Measurements from ENCODE around the gene GABRB1. TPM values are rescaled to one million over a fixed set of nuclear protein-coding genes. Genes with fewer than 3 reads are reported as not detected.

GABRB1 gene
- total RNA-seq, 1 donor from 2014 or later: 0.47 TPM

DNA sequence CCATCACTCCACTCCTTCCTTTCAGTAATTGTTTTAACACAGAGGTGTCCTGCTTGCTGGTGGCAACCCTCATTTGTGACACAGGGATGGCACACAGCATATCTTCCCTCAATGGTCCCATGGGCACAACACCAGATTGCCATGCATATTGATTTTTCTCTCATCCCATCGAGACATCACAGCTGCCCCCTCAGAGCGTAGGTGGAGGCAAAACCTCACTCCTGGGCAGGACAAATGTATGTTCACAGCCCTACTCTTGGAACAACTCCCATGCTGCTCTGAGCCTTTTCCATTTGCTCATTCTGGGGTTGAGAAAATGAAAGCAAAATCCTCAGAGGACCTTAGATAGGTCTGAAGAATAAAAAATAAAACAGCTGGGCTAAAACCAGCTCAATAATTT, 172.2 kb downstream of the GABRB1 start:
- DNase-seq (ENCODE audit: extremely low read depth, low read depth, low spot score): no peak

DNA sequence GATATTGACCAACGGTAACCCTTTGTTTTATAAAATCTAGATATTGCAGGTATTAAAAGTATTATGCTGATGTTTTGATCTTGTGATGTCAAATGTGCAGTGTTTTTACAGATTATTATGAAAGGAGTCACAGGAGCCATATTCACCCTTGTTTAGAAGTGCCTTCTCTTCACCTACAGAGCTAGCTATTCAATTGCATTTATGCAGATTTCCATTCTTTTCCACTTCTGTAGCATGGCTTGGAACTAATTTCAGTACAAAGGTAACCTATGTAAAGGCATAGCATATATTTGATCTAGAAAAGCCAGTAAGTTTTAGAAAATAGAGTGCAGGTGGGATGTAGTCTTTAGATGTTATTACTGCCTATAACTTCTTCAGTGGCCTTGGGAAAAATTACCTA, 176.2 kb downstream of the GABRB1 start:
- no peak for DNase-seq (ENCODE audit: extremely low read depth, low read depth, low spot score)

DNA sequence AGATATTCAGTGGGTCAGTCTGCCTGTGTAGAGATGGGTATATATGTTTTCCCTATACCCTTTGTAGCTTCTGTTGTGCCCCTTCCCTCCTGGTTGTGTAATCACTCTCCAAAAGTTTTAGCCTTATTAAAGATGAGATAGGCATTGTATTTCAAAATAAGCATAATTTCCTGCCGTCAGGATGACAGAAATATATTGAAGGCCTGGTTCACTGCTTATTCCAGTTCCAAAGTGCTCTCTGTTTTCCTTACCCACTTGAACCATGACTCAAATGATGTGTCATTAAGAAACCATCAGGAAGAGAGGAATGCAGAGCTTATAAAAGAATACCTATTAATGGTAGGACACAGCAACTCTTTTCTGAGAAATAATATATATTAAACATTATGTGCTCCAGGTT, 178.5 kb downstream of the GABRB1 start:
- DNase-seq (ENCODE audit: extremely low read depth, low read depth, low spot score): no peak

DNA sequence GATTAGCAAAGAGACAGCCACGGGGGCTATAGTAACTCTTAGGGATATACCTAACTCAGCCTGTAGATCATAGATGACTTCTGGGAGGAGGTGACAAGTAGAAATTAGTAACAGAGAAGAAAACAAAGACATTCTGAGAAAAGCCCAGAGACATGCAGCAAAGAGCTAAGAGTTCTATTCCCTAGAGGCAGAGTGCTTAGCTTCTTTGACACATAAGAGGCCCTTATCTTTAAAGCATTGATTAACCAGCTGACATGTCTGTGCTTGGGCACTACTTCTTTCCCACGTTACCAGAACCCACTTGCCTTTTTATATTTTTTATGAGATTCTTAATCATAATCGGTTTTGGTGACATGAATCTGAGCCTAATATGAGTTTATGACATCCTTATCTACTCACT, 179.5 kb downstream of the GABRB1 start:
- no peak for DNase-seq (ENCODE audit: extremely low read depth, low read depth, low spot score)

DNA sequence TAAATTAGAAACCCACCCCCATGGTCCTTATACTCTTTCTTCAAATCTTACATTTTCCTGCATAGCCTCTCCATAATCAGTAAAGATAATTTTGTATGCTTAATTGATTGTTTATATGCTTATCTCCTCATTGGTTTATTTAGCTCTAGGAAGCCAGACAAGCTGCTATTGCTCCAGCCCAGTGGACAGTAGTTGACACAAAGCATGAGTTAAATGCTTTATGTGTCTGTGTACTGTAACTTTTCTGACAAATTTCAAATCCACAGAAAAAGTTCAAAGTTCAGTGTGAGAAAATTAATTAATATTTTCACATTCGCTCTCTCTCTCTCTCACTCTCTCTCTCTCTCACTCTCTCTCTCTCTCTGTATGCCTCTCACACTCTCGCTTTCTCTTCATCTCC, 181.7 kb downstream of the GABRB1 start:
- no peak for DNase-seq (ENCODE audit: extremely low read depth, low read depth, low spot score)

DNA sequence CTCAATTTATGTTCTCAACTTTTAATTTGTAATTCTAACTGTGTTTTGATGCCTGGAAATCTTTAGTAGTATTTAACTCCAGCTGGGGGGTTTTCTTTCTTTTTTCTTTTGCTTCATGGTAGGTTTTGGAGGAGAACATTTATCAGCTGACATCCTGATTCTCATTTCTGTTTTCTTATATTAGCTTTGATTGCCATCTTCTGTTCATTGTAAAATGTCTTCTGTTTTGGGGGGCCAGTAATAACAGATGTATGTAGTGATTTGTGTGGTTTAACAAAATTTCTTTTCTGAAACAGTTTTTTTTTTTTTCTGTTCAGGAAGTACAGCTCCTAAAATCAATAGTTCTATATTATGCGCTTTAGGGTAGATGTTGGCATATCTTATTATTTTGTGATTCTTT, 182.2 kb downstream of the GABRB1 start:
- no peak for DNase-seq (ENCODE audit: extremely low read depth, low read depth, low spot score)

DNA sequence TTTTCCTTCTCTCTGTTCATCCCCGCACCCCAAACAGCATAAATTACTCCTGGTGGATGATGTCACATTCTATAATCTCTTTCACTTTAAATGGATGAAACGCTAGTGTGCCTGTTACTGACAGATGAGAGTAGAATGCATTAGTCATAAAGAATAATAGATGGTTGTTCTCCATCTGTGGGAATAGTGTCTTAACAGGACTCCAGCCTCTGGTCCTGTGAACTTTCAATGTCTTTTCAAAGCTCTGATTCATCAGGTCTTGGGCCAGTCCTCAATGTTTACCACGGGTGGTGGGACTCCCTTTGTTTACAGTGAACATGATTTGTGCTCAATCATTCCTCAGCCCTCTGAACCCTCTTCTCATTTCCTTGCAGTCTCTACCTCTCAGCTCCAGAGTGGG, 182.6 kb downstream of the GABRB1 start:
- DNase-seq (ENCODE audit: extremely low read depth, low read depth, low spot score): no peak

DNA sequence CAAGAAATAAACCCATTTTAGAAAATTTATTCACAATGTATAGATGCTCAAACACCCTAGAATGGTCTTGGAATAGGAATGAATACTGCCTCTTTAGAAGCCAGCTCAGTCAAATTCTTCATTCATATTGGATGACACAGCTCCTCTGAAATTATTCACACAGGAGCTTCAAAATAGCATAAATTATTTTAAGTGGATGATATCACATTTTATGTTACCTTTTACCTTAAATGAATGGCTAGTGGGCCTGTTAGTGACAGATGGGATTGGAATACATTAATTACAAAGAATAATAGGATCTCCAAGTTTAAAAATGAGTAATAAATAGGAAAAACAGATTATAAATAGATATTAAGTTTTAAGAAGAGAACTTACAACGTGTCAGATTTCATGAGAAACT, 184.4 kb downstream of the GABRB1 start:
- DNase-seq (ENCODE audit: extremely low read depth, low read depth, low spot score): no peak

DNA sequence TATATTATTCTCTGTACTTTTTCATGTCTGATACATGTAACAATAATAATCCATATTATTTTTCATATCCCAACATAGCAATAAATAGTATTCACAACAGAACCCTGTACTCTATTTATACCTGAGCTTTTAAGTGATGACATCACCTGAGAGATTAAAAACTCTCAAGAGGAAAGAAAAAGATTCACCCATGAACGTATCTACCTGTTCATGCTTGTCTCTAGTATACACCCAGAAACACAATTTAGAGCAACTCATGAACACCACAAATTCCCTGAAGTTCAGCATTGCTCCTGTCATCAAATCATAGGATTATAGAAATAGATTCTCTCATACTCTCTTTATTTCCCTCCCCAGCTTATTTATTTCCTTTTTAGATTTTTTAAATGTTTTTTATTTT, 185.9 kb downstream of the GABRB1 start:
- no peak for DNase-seq (ENCODE audit: extremely low read depth, low read depth, low spot score)

DNA sequence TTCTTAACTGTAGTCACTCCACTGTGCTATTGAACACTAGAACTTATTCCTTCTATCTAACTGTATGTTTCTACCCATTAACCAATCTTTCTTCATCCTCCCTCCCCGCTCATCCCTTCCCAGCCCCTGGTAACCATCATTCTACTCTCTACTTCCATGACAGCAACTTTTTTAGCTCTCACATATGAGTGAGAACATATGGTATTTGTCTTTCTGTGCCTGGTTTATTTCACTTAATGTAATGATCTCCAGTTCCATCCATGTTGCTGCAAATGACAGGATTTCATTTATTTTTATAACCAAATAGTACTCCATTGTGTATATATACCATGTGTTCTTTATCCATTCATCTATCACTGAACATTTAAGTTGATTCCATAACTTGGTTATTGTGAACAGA, 186.5 kb downstream of the GABRB1 start:
- no peak for DNase-seq (ENCODE audit: extremely low read depth, low read depth, low spot score)

DNA sequence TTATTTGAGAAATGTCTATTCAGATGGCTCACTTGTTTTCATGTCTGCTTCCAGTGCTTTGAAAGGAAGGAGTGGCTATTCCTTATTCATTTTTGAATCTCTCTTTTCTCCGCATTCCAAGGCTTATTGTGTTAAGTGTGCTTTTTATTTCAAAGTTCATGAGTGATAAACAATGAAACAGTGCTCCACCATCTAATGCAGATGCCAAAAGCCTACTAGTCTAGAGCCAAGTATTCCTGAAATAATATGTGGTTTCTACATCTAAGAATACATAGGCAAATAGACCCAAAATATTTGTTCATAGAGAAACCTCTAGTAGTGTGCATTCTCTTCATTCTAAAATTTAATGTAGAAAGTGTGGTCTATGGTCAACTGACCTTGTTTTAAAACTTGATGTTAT, 187.3 kb downstream of the GABRB1 start:
- DNase-seq (ENCODE audit: extremely low read depth, low read depth, low spot score): no peak

DNA sequence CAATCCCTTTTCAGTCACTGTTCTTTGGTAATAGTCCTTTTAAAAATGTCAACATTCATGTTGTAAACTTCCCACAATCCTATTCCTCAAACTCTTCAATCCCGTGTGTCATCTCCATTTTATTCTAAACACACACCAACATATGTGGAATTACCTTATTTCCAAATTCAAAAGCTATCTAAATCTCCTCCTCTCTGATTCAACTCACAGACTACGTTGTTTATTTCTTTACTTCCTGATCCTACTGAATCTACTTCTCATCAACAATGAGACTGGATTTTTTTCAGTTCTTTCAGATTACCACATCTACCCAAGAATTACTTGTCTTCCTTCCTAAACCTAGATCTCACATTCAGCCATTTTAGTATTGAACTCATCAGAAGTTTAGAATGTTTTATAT, 188.2 kb downstream of the GABRB1 start:
- DNase-seq (ENCODE audit: extremely low read depth, low read depth, low spot score): no peak

DNA sequence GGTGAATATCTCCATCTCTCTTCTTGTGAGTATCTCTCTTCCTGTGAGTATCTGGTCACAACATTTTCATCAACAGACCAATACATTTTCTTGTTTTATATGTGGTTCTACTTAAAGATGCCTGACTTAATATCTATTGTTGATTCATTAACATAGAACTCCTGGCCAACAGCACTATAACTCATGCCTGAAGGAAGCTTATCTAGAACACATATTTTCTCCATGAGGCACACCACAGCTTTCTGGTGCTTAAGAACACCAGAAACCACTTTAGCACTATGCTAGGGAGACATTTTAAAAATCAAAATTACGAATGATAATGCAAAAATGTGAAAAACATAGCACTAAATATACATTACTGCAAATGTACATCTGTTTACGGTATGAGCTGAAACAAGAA, 190.4 kb downstream of the GABRB1 start:
- DNase-seq (ENCODE audit: extremely low read depth, low read depth, low spot score): no peak

DNA sequence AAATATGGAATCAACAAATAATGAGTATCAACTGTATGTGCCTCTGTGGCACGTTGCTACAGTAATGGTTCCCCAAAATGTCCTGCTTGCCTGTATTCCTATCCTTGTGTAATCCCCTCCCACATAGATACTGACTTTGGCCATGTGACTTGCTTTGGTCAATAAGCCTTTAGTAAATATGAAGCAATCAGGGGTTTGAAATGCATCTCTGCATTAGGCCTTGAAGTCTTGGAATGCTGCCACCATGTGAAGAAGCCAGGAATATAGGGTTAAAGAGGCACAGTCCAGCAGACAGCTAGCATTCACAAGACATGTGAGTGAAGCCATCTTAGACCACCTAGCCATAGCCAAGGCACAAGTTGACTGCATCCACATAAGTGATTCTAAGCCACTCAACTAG, 190.9 kb downstream of the GABRB1 start:
- DNase-seq (ENCODE audit: extremely low read depth, low read depth, low spot score): no peak

DNA sequence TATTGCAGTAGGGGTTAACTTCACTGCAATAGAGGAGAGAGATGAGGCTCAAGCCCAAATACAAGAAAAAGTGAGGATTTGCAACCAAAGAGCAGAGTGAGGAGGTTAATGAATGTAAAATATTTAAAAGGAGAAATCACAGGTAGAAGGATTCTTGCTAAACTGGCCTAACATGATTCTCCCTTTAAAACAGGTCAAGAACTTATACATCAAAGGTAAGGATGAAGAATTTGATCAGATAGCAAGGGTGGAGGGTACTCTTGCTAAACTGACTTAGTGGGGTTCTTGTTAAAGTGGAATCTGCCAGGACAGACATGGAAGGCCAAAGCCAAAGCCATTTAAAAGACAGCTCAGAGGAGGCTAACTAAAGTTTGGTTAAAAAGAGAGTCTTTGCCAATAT, 193.0 kb downstream of the GABRB1 start:
- no peak for DNase-seq (ENCODE audit: extremely low read depth, low read depth, low spot score)

DNA sequence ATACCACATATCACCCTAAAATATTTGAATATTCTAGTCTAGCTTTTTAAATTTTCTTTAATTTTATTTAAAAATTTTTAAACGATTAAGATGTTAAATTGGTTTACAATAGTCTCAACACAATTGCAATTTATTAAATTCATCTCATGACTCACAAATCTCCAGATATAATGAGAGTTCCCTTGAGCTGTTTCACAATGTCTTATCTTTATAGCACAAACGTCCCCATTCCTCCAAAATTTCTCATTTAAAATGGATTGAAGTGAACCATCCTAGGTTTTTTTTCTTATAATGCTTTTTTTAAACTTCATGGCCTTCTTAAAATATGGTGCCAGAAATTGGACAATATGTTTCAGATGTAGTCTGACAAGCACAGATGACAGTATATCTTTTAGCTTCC, 204.4 kb downstream of the GABRB1 start:
- DNase-seq (ENCODE audit: extremely low read depth, low read depth, low spot score): no peak

DNA sequence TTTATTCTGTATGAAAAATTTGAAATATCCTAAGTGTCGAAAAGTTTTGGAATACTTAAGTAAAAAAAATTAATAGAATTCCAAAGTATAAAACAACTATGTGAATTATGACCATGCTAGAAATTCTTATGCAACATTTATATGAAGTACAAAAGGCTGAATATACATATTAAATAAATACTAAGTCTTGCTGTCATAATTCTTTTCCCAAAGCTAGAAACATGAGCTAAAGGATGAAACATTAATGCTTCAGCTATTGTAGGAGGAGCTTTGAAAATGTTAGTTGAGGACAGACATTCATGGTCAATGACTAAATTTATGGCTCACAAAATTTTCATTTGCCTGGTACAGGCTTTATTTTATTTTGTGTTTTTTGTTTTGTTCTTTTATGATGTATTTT, 207.3 kb downstream of the GABRB1 start:
- no peak for DNase-seq (ENCODE audit: extremely low read depth, low read depth, low spot score)

DNA sequence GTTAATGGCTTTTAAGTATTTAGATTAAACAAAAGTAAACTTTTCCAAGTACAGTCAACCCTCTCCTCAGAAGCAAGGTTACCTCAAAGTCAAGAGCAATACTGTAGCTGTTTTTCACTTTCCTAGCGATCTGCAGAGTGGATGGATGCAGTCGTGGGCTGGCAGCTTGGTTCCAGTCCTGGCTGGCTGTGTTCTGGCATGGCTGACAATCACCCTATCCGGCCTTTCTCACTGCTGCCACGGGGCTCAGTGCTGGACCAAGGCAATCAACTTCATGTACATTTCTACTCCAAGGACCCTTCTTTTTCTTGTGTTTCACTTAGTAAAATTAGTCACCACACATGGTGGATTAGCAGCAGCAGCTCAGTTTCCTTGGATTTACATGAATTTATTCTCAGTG, 208.3 kb downstream of the GABRB1 start:
- no peak for DNase-seq (ENCODE audit: extremely low read depth, low read depth, low spot score)

DNA sequence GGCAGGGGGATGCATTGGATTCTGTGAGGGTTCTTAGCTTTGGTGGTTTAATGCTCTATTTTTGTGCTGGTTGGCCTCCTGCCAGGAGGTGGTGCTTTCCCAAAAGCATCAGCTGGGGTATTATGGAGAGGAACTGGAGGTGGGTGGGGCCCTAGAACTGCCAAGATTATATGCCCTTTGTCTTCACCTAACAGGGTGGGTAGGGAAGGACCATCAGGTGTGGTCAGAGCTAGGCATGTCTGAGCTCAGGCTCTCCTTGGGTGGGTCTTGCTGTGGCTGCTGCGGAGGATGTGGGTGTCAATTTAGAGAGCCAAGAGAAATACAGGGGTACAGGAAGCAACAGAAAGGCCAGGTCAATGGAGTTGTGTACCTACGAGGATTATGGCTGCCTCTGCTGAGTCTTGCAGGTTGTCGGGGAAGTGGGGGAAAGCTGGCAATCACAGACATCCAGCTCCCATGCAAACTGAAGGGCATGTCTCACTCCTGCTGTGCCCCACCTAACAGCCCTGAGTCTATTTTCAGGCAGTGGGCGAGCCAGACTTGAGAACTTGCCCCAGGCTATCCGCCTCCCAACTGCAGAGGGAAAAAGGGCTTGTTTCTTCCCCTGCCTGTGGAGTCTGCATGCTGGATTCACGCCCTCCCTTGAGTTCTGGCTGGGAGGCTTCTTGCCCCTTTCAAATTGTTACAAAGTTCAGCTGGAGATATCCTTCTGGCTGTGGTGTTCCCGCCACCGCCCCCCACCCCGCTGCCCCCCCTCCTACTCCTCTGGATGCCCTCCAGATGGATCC, 220.2 kb downstream of the GABRB1 start:
- DNase-seq (ENCODE audit: extremely low read depth, low read depth, low spot score): no peak

DNA sequence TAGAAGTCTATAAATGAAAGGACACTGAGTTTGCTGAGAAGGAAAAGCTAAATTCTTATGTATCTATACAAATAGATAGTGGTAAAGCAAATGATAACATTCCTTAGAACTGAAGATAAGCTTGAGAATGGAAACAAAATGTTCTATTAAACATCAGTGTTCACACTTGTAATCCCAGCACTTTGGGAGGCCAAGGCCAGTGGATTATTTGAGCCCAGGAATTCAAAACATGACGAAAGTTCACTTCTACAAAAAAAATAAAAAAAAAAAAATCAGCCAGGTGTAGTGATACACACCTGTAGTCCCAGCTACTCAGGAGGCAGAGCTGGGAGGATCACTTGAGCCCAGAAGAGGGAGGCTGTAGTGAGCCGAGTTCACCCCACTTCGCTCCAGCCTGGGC, 232.4 kb downstream of the GABRB1 start:
- no peak for DNase-seq (ENCODE audit: extremely low read depth, low read depth, low spot score)

DNA sequence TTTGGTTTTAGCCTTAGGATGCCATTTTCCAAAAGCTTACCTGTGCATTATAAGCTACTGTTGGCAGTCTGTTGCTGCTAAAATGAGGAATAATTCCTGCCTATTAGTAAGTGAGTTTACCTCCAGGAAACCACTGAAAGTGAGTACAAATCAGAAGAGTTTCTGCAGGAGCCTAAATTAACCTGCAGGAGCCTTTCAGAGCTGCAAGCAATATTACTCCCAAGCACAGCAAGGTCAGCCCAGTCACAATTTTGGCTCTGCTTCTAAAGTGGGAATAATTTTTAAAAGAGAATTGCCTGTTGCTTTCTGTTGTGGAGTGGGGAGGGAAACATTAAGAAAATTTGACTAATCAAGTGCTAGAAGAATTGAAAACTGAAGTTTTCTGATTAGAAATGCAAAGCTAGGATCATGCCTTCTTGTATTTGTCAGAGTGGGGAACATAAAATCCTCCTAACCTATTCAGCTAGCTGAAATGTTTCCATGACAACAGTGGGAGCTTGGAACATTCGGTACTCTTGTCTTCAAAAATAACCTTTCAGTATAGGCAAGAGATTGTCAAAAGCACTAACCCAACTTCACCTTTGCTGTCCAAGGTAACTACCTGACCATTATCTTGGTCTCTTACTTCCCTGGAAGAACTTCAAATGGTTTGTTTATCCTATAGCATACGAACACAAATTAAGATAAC, 239.0 kb downstream of the GABRB1 start:
- DNase-seq (ENCODE audit: extremely low read depth, low read depth, low spot score): no peak

DNA sequence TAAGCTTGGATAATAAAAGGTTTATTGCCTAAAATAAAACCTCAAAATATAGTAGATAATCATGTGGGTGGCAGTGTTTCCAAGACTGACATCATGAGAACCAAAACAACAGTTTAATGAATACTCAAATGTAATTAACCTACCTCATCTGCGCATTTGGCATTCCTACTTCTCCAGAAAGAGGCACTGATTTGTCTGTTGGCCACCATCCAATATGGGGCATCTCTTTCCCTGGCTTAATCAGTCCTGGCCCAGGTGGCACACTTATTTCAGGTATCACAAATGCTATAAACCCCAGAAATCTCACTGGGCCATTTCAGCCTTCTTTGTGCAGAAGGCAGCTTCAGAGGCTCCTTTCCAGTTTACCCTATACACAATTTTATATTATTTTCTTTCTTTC, 239.9 kb downstream of the GABRB1 start:
- DNase-seq (ENCODE audit: extremely low read depth, low read depth, low spot score): no peak

DNA sequence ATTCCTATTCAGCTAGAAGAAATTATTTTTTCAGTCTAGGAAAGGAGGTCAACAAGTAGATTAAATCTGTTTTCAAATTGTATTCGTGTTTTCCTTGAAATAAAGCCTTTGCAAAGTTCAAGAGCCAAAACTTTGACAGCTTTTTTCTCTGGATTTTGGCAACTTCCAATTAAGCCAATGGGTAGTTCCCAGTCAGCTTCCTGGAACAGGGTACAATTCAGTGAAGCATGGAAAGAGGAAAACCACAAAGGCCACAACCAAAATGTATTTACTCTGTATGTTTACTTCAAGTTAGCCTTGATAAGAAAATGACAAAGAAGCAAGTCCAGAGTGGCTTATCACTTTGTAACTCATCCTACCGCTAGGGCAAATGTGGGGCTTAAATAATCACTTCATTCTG, 243.5 kb downstream of the GABRB1 start:
- no peak for DNase-seq (ENCODE audit: extremely low read depth, low read depth, low spot score)

Data from glomerular endothelial cell (primary cell).